Forelimb muscle (tissue), 1 donor: ENCODE data around the gene CDC42. TPM values are rescaled to one million over a fixed set of nuclear protein-coding genes. Genes with fewer than 3 reads are reported as not detected.
"Not testable (repeated sequence)": the region's sequence is repeated elsewhere in the genome, so short reads cannot be mapped to it uniquely, and the experiment has no call there.

Source experiments
- DNase-seq: peaks from one replicate; pipeline ENCODE4 v3.0.0-alpha.2; 2013; ENCODE audit warnings: low read depth
- polyA plus RNA-seq: library from polyadenylated mRNA; unstranded; fragments of 120-200 nt; gene quantifications from one replicate; pipeline ENCODE4 v1.2.1, GENCODE V29; 2013; ENCODE audit not compliant: insufficient read length

Gene CDC42
- 201 TPM for polyA plus RNA-seq

DNA sequence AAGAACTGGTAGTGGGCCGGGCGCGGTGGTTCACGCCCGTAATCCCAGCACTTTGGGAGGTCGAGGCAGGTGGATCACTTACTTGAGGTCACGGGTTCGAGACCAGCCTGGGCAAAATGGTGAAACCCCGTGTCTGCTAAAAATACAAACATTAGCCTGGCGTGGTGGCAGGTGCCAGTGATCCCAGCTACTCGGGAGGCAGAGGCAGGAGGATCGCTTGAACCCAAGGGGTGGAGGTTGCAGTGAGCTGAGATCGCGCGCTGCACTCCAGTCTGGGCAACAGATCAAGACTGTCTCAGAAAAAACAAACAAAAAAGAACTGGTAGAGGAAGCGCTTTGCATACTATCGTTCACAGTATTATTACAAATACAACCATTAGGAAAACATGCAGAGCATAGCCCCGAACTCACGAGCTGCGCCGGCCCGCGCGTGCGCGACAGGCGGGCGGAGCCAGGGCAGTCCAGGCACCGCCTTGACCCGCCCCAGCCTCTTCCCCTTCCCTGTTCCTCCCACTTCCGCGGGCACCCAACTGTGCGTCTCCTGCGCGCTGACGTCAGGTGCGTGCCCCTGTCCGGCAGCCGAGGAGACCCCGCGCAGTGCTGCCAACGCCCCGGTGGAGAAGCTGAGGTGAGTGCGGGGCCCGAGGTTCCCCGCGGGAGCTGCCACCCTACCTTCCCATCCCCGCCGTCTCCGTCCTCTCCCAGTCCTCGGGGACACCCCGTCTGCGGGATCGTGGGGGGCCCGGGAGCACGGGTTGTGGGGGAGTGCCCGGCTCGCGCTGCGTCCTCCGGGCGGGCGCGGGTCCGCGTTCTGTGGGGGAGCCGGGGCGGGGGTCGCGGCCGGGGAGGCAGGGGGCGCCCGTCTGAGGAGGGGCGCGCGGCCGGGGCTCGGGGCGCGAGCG, at the start of gene CDC42:
Gene CDC42, plus strand, starts transcription at position 595 of the 902 bp plus-strand sequence. CDS start 25,770 bp downstream, outside the sequence.
- peak; percentile 80 for DNase-seq

DNA sequence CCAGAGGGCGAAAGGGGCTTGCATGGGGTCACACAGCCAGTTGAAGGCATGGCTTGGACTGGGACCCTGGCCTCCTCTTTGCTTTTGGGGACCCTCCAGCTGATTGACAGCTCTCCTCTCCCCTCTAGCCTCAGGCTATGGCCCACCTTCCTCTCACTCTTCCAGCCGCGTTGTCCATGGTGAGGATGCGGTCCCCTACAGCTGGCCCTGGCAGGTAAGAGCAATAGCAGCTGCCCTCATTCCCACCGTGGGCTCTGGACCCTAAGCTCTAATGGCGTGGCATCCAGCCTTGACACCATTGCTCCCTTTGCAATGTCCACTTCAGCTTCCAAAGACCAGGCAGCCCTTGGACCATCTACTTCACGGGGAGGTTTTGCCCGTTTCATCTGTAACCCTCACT, 49.6 kb upstream of the CDC42 start:
- not testable (repeated sequence) for DNase-seq

DNA sequence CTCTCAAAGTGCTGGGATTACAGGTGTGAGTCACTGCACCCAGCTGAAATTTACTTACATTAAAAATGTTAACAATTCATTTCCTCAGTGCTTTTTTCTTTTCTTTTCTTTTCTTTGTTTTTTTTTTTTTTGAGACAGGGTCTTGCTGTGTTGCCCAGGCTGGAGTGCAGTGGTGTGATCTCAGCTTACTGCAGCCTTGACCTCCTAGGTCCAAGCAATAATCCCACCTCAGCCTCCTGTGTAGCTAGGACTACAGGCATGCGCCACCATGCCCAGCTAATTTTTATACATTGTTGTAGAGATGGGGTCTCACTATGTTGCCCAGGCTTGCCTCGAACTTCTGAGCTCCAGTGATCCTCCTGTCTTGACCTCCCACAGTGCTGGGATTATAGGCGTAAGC, 48.5 kb upstream of the CDC42 start:
- DNase-seq = not testable (repeated sequence)

DNA sequence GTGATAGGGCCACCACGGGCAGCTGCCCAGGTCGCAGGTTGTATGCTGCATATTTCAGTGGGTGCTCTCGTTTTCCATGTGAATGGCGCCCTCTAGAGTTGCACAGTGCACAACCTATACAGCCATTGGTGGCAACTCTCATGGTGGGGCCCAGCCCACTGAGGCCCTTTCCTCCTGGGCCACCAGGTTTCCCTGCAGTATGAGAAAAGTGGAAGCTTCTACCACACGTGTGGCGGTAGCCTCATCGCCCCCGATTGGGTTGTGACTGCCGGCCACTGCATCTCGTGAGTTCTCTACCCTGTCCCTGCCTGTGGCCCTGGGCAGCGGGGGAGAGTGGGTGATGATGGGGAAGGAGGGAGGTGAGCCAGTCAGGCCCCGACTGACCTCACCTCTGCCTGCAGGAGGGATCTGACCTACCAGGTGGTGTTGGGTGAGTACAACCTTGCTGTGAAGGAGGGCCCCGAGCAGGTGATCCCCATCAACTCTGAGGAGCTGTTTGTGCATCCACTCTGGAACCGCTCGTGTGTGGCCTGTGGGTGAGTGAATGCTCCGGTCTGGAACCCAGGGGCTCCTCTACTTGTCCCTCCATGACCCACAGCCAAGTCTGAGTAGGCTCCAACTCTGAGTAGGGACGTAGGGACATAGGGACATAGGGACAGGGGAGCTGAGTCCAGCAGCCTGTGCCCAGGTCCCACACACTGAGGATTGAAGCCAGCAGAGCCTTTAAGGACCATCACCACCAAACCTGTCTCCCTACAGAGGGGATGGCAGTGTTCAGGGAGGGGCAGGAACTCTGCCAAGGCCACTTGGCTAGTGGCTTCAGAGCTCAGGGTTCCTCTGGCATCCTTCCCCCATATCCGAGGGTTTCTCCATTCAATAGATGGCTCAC, 47.0 kb upstream of the CDC42 start:
- DNase-seq = not testable (repeated sequence)

DNA sequence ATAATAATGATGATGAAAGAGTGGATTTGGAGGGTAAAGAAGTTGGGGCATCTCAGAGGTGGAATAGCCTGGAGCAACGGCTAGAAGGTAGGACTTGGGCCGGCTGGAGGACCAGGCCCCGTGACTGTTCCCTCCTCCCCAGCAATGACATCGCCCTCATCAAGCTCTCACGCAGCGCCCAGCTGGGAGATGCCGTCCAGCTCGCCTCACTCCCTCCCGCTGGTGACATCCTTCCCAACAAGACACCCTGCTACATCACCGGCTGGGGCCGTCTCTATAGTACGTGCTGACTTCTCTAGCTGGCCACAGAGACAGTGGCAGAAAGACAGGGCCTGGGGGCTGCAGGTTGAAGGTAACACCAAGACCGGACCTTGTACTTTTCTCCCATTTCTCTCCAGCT, 45.8 kb upstream of the CDC42 start:
- not testable (repeated sequence) for DNase-seq

DNA sequence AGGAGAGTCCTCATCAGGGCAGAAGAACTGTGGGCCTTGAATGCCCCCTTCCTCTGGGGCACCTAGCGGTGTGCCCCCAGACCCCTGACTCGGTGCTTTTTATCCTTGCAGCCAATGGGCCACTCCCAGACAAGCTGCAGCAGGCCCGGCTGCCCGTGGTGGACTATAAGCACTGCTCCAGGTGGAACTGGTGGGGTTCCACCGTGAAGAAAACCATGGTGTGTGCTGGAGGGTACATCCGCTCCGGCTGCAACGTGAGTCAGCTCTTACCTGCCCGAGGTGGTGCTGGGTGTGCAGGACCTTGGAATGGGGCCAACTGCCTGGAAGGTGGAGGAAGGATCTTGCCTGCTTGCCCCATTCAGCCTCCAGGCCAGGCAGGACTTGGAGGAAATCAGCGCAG, 45.2 kb upstream of the CDC42 start:
- not testable (repeated sequence) for DNase-seq

DNA sequence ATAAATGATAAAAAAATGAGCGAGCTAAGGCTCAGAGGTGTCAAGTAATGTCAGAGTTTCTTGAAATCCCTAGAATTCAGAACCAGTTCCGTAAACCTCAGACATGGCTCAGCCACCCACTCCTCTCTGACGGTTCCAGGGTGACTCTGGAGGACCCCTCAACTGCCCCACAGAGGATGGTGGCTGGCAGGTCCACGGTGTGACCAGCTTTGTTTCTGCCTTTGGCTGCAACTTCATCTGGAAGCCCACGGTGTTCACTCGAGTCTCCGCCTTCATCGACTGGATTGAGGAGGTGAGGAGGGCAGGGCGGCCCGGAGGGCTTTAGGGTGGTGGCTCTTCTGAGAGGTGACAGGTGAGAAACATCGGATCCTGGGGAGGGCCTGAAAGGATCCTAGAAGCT, 42.9 kb upstream of the CDC42 start:
- DNase-seq = not testable (repeated sequence)

DNA sequence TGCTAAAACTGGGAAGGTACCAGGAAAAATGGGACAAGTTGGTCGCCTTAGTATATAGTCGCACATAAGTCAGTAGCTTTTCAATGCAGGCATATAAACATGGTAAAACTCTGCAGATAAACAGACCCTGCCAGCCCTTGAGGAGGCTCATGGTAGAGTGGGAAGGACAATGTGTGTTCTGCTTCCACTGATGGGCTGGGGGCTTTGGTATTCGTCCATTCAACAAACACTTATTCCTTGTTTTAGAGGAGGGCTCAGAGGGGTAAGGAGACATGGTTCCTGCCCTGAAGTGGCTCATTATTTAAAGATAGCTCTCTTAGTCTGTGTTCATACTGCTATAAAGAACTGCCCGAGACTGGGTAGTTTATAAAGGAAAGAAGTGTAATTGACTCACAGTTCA, 39.8 kb upstream of the CDC42 start:
- not testable (repeated sequence) for DNase-seq

DNA sequence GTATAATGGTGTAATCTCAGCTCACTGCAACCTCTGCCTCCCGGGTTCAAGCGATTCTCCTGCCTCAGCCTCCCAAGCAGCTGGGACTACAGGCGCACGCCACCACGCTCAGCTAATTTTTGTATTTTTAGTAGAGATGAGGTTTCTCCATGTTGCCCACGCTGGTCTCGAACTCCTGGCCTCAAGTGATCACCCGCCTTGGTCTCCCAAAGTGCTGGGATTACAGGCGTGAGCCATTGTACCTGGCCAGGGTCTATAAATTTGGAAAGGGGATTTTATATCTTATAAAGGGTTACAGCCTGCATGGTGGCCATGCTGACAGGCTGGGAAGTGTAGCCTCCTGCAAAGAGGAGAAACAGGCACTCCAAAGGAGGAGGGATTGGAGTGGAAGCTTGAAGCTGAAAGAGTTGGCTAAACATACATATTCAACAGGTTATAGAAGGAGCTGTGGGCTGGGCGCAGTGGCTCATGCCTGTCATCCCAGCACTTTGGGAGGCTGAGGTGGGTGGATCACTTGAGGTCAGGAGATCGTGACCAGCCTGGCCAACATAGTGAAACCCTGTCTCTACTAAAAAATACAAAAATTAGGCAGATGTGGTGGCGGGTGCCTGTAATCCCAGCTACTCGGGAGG, 37.8 kb upstream of the CDC42 start:
- not testable (repeated sequence) for DNase-seq

DNA sequence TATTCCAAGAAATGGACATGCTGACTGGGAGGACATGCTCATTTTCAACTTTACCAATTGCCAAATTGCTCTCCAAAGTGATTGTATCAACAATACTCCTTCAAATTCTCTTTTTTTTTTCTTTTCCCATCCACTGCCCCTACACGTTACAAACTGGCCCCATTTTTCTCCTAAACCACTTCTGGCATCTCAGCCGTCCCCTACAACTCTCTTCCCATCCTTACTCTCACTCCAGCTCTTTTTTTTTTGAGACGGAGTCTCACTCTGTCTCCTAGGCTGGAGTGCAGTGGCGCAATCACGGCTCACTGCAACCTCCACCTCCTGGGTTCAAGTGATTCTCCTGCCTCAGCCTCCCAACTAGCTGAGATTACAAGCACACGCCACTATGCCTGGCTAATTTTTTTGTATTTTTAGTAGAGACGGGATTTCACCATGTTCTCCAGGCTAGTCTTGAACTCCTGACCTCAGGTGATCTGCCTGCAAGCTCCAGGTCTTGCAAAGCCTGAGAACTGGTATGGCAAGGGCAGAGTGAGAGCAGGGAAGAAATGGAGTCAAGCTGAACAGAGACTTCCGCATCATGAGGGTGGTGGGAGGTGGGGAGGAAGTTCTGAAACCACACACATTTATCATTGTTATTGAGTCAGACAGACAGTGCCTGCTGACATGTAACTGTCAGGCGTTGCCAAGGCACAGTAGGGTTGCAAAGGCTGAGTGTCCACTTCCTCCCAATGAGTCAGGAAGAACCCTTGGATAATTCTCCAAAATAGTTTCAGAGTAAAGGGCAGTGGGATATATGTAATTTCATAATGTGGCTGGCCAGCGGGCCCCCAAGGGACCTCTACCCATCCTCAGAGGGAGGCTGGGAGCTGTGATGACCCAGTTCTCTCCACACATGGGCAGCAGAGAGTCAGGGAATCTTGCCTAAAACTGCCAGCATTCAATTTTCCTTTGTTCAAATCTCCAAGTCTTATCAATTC, 33.6 kb upstream of the CDC42 start:
- no peak for DNase-seq

DNA sequence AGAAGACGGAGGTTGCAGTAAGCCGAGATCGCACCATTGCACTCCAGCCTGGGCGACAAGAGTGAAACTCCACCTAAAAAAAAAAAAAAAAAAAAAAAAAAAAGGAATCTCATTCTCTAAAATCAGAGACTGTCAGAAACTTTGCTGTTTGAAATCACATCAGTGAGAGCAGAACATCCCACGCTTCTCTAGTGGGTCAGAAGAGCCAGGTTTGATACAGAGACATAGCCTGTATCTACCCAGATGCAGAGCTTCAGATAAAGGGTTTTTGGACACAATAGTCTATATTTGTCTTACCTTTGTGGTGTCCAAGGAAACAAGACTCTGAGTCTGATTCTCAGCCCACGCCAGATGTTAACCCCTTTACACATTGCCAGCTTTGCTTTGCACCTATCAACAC, 31.4 kb upstream of the CDC42 start:
- DNase-seq = no peak

DNA sequence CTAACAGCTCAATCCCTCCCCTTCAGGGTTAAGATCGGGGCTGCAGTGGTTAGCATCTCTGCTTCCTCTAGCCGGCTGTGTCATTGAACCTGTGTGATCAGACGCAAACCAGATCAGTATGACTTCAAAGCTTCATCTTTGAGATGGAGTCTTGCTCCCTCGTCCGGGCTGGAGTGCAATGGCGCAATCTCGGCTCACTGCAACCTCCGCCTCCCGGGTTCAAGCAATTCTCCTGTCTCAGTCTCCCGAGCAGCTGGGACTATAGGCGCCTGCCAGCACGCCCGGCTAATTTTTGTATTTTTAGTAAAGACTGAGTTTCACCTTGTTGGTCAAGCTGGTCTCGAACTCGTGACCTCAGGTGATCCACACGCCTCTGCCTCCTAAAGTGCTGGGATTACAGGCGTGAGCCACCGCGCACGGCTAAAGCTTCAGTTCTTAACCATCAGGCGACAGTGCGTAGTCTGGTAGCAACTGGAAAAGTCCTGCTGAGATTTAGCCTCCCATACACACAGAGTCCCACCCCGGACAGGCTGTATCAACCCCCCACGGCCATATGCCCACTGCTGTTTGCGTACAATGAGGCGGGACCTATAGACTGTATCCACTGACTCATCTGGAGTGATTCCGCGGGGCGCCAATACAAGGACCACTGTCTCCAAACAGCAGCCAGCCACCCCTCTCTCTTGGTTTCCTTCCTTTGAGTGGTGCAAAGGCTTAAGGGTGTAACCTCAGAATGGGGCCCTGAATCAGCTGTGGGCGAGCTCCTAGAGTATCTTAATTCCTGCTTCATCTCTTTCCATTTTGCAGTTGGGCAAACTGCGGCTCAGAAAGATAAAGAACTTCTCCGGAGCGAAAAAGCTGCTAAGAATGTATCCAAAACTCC, 27.8 kb upstream of the CDC42 start:
- no peak for DNase-seq

DNA sequence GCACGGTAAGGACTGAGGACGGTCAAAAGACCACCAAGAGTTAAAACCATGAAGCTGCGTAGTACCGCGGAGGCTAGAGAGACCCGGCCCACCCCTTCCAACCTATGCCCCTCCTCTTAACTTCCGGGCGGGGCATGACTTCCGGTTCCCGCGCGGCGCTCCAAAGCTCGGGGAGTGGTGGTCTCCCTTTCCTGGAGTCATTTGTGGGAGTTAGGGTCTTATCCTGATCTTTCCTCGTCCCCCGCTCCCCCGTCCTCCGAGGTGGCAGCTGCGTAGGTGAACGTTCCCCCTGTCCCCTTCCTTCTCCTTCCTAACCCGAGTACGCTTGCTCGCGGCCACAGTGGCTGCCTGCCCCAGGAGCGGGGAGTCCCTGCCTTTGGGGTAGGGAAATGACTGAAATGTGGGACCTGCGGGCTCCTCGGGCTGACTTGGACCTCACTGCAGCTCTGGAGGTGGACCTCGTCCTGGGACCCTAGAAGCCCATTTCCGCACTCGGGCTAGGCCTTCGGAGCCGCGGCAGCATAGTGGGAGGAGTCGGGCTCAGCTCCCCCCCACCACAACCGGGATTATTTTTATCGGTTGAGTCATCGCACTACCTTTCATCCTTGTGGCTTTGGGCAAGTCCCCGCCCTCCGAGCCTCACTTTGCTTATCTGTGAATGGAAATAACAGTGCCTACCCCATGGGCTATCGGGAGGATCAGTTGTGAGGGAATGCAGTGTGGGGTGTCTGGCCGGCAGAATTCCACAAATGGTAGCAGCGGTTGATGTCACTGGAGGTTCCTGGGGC, 26.9 kb upstream of the CDC42 start:
- peak; percentile 76 for DNase-seq

DNA sequence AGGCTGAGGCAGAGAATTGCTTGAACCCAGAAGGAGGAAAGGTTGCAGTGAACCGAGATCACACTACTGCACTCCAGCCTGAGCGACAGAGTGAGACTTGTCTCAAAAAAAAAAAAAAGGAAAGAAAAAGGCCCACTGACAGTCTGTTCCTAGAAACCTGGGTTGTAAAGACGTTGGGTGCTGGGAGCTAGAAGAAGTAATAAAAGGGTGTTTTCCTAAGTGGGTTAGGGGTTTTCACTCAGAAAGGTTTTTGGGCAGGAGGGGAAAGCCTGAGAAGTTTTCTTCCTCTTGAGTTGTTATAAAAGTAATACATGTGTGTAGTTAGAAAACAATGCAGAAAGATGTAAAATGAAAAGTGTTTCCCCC, 25.6 kb upstream of the CDC42 start:
- no peak for DNase-seq

DNA sequence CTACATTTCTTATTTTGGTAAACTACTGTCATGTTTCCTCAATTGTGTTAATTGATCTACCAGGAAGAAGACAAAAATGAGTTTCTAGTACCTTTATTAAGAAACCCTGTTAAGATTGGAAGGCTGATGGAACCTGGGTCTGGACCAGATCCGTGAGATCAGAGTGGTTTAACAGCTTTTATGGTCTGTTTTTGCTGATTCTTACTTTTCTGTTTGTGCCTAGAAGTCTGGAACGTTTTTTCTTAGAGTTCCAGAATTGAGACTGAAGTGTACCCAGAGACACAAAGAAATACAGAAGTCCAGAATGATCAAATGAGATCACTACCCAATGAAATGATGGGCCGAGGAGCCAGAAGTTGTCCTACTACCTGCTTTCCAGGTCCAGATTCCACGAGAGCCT, 22.5 kb upstream of the CDC42 start:
- no peak for DNase-seq

DNA sequence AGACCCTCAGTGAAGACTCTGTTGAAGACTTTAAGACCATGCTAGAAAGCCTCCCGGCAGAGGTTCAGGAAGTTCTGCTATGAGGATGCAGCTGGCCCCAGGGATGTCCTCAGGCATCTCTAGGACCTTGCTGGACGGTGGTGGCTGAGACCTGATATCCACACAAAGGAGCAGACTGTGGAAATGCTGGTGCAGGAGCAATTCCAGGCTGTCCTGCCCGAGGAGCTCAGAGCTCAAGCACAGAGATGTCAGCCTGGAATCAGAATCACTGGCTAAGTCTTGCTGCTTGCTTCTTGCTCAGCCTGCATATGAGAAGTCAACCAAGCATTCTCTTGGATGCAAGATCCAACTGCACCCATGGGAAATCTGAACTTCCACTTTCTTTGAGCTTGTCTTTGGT, 22.0 kb upstream of the CDC42 start:
- no peak for DNase-seq

DNA sequence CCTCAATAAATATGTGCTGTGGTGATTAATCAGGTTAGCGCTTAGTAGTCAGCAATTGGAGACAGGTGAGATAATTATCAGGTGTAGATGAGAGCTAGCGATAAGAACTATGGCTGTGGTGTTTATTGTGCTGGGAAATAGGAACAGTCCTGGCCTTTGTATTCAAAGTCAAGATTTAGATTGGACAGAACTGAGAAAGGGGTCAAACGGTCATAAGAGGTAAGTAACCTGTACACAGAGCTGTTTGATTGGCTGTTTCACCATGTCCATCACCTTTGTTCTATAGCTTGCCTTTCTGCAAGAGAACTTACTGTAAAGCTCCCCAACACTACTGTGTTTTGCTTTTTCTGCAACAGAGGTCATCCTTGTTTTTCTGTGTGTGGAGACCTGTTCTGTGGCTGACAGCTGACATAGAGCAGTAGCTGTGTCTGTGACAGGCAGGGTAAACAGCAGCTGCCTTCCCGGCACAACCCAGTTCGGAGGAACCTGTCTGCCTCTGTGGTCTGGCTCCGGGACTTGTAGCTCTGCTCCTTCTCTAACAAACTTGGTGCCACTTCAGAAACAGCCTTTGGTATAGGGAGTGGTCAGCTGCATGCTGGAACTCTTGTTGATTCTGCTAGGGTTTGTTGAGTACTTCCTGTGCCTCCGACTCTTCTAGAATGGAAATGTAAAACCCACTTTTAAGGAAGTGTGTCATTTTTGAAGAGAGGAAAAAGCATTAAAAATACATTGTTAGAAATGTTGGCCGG, 21.1 kb upstream of the CDC42 start:
- no peak for DNase-seq

DNA sequence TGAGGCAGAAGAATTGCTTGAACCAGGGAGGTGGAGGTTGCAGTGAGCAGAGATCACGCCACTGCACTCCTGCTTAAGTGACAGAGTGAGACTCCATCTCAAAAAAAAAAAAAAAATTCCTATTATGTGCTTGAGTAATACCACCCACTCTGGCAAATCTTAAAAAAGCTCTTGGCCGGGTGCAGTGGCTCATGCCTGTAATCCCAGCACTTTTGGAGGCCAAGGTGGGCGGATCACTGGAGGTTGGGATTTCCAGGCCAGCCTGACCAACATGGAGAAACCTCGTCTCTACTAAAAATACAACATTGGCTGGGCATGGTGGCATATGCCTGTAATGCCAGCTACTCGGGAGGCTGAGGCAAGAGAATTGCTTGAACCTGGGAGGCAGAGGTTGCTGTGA, 17.7 kb upstream of the CDC42 start:
- DNase-seq = not testable (repeated sequence)
